ENCODE measurements around the gene SMIM35.
A peak's percentile ranks its signal among the peaks of the same experiment; 100 is the strongest.
"Not testable (repeated sequence)": the region's sequence is repeated elsewhere in the genome, so short reads cannot be mapped to it uniquely, and the experiment has no call there.

SMIM35 gene

DNA sequence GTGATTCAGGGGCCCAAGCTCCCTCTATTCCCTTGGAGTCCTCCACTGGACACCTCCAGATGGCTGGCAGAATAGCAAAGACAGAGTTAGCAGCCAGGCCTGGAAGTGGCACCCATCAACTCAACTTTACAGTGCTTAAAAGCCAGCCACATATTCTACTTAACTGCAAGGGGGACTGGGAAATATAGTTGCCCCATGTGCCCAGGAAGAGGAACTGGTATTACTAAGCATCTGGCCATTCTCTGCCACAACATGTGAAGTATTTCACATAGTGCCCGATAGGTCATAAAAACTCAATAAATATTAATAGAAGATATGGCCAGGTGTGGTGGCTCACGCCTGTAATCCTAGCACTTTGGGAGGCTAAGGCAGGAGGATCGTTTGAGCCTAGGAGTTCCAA lies 106.0 kb downstream of the SMIM35 start:
- DNase-seq (ENCODE audit: low read depth), result no peak
- TF ChIP-seq CTCF (IDR thresholded peaks at IDR 0.05; ENCODE audit: insufficient read depth, low read depth, low read length, missing control alignments), result no peak
- no peak overlapping the region for H3K4me3 ChIP-seq (ENCODE audit: low read length)

DNA sequence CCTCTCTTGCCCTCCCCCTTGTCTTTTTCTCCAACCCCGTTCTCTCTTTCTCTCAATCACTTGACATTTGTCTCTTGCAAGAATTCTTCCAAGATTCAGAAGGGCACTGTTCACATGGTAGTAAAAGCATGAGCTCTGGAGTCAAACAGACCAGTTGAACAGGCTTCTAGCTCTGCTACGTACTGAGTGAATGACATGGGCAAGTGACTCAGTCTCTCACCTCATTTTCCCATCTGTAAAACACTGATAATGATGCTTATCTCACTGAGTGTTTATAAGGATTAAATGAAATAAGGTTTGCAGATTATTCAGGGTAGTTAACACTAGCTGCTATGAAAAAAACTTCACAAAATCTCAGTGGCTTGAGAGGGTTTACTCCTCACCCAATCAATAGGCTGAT lies 106.5 kb downstream of the SMIM35 start:
- no peak for TF ChIP-seq CTCF (IDR thresholded peaks at IDR 0.05; ENCODE audit: insufficient read depth, low read depth, low read length, missing control alignments)
- no peak overlapping the region for H3K4me3 ChIP-seq (ENCODE audit: low read length)
- peak; percentile 66 for DNase-seq (ENCODE audit: low read depth)

GRCh38 chr11:117979481-117980211 lies 107.1 kb downstream of the SMIM35 start:
- no peak for TF ChIP-seq CTCF (IDR thresholded peaks at IDR 0.05; ENCODE audit: insufficient read depth, low read depth, low read length, missing control alignments)
- no peak for DNase-seq (ENCODE audit: low read depth)
- no peak overlapping the region for H3K4me3 ChIP-seq (ENCODE audit: low read length)

DNA sequence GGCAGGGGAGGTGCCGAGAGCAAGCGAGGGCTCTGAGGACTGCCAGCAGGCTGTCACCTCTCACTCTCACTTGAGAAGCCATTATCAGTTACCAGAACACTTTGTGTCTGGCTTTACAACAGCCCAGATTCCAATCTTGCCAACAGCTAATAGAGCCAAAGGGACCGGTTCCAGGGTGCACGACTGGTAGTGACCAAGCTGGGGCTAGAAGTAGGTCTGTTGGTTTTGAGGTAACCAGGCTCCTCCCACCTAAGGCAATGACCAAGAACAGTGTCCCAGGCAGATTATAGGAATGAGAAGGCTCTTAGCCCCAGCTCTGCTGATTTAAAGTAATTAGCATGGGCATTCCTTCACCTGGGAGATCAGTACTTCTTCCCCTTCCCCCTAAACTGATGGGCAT lies 107.8 kb downstream of the SMIM35 start:
- no peak overlapping the region for H3K4me3 ChIP-seq (ENCODE audit: low read length)
- TF ChIP-seq CTCF (IDR thresholded peaks at IDR 0.05; ENCODE audit: insufficient read depth, low read depth, low read length, missing control alignments), result no peak
- DNase-seq (ENCODE audit: low read depth), result no peak

- not testable (repeated sequence) for DNase-seq (ENCODE audit: low read depth); H3K4me3 ChIP-seq (ENCODE audit: low read length)
These were observed 108.4 kb downstream of the SMIM35 start for GRCh38 chr11:117978291-117978910.

DNA sequence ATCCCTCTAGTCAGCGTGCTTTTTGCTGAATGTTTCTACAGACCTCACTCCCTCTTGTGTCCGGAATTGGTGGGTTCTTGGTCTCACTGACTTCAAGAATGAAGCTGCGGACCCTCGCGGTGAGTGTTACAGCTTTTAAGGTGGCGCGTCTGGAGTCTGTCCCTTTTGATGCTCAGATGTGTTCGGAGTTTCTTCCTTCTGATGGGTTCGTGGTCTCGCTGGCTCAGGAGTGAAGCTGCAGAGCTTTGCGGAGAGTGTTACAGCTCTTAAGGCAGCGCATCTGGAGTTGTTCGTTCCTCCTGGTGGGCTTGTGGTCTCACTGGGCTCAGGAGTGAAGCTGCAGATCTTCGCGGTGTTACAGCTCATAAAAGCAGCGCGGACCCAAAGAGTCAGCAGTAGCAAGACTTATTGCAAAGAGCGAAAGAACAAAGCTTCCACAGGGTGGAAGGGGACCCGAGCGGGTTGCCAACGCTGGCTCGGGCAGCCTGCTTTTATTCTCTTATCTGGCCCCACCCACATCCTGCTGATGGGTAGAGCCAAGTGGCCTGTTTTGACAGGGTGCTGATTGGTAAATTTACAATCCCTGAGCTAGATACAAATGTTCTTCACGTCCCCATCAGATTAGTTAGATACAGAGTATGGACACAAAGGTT lies 109.0 kb downstream of the SMIM35 start:
- not testable (repeated sequence) for DNase-seq (ENCODE audit: low read depth); H3K4me3 ChIP-seq (ENCODE audit: low read length)

DNA sequence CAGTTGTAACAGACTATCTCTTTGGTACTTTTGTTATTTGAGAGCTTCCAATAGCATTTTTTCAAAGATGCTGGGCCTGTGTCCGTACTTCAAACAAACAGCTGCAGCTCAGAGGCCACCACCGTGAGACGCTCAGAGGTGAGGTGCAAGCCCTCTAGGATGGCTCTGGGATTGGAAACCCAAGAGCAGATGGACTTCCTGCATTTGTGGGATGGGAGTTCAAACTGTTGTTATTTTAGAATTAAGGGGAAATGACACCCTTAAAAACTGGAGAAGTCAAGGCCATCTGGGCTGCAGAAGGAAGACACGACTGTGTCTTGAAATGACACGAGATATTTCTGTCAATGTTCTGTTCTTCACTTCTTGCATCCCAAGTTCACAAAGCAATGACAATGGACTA lies 109.7 kb downstream of the SMIM35 start:
- no peak for DNase-seq (ENCODE audit: low read depth)
- TF ChIP-seq CTCF (IDR thresholded peaks at IDR 0.05; ENCODE audit: insufficient read depth, low read depth, low read length, missing control alignments), result no peak
- H3K4me3 ChIP-seq (ENCODE audit: low read length), result no peak overlapping the region

DNA sequence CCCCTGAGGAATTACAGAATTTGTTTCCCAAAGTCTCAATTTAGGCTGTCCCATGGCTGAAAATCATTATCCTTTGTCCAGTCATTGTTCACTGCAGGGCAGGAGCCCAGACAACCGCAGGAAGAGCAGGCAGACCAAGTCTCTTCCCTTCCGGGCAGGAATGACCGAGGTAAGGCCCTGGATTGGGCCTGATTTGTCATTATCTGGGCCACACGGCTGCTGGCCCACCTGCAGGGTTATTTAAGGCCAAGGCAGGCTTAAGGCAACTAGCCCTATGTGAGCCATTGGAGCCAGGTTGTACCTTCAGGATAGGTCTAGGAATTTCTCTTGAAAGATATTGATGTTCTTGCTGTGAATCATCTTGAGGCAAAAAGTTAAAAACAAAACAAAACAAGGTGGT lies 110.3 kb downstream of the SMIM35 start:
- no peak overlapping the region for H3K4me3 ChIP-seq (ENCODE audit: low read length)
- no peak for DNase-seq (ENCODE audit: low read depth)
- TF ChIP-seq CTCF (IDR thresholded peaks at IDR 0.05; ENCODE audit: insufficient read depth, low read depth, low read length, missing control alignments), result no peak

Data from epithelial cell of esophagus (primary cell).